Activated T-helper 9 cell treated with anti-CD3 and anti-CD28 coated beads, Interleukin-2, amount 50 U/mL, for 16 hours (primary cell): ENCODE results near the gene HMGCL.

Source experiments
- DNase-seq: peaks from one replicate; pipeline ENCODE4 v3.0.0-alpha.2; 2020; ENCODE audit warnings: low read depth

Gene HMGCL

GRCh38 chr1:23774174-23774880 lies 50.9 kb downstream of the HMGCL start:
- DNase-seq, result no peak

GRCh38 chr1:23772854-23773242 lies 52.4 kb downstream of the HMGCL start:
- DNase-seq, result no peak

GRCh38 chr1:23772049-23772853 lies 53.0 kb downstream of the HMGCL start:
- peak; percentile 73 for DNase-seq

GRCh38 chr1:23768733-23769132 lies 56.5 kb downstream of the HMGCL start:
- no peak for DNase-seq

- no peak for DNase-seq
Observed at GRCh38 chr1:23763041-23763577, 62.1 kb downstream of the HMGCL start.

- DNase-seq, result no peak
Observed at GRCh38 chr1:23759277-23759676, 66.0 kb downstream of the HMGCL start.

- DNase-seq, result no peak
Observed at GRCh38 chr1:23757812-23758211, 67.4 kb downstream of the HMGCL start.

- no peak for DNase-seq
Observed at GRCh38 chr1:23756676-23757075, 68.6 kb downstream of the HMGCL start.

- DNase-seq, result no peak
Observed at GRCh38 chr1:23752909-23753308, 72.3 kb downstream of the HMGCL start.
